ENCODE measurements around the gene CNOT3.
"Not testable (repeated sequence)": the region's sequence is repeated elsewhere in the genome, so short reads cannot be mapped to it uniquely, and the experiment has no call there.

The CNOT3 gene
- 6.0 to 29.8 (median 12.7) reads per million in 17 experiments for total RNA-seq

GRCh38 chr19:54137699-54138488 lies at the start of gene CNOT3:
Gene CNOT3 (plus strand): TSS chr19:54137762. CDS start chr19:54142979, 5,217 bp downstream.
- peak in 1 of 4 experiments; percentile 18 for DNase-seq

GRCh38 chr19:54094426-54095000 lies 43.0 kb upstream of the CNOT3 start:
- DNase-seq, result no peak

GRCh38 chr19:54095136-54095858 lies 42.3 kb upstream of the CNOT3 start:
- DNase-seq, result no peak

GRCh38 chr19:54095859-54096616 lies 41.5 kb upstream of the CNOT3 start:
- peak; percentile 31 to 71 (median 52) for DNase-seq

- DNase-seq, result peak; percentile 32 to 77 (median 56)
Measured at GRCh38 chr19:54096617-54097106, 40.9 kb upstream of the CNOT3 start.

GRCh38 chr19:54099190-54099902 lies 38.2 kb upstream of the CNOT3 start:
- DNase-seq, result peak; percentile 58 to 78 (median 72)

- not testable (repeated sequence) for DNase-seq
Measured at GRCh38 chr19:54099903-54100255, 37.7 kb upstream of the CNOT3 start.

- peak; percentile 84 to 93 (median 90) for DNase-seq
Measured at GRCh38 chr19:54100561-54100960, 37.0 kb upstream of the CNOT3 start, which contains the start of gene OSCAR. Gene OSCAR (minus strand): TSS chr19:54100803. CDS start chr19:54100792, 11 bp downstream.

GRCh38 chr19:54102421-54103169 lies 35.0 kb upstream of the CNOT3 start, which contains the start of gene NDUFA3:
Gene NDUFA3 (plus strand): TSS chr19:54102855. CDS start chr19:54102879, 24 bp downstream.
- peak; percentile 99 to 100 (median 100) for DNase-seq

GRCh38 chr19:54104998-54105715 lies 32.4 kb upstream of the CNOT3 start:
- peak in 2 of 4 experiments; percentile 15 to 26 for DNase-seq

- DNase-seq, result no peak
Measured at GRCh38 chr19:54105796-54106195, 31.8 kb upstream of the CNOT3 start.

- no peak for DNase-seq
Measured at GRCh38 chr19:54106716-54107115, 30.8 kb upstream of the CNOT3 start.

- DNase-seq, result no peak
Measured at GRCh38 chr19:54107876-54108490, 29.6 kb upstream of the CNOT3 start.

GRCh38 chr19:54108496-54108895 lies 29.1 kb upstream of the CNOT3 start:
- no peak for DNase-seq

GRCh38 chr19:54109651-54110050 lies 27.9 kb upstream of the CNOT3 start:
- DNase-seq, result no peak

- peak; percentile 73 to 87 (median 84) for DNase-seq
Measured at GRCh38 chr19:54114340-54115108, 23.0 kb upstream of the CNOT3 start.

- DNase-seq, result peak; percentile 98 to 99 (median 98)
Measured at GRCh38 chr19:54115109-54116063, 22.2 kb upstream of the CNOT3 start, which contains the start of the genes PRPF31 and TFPT. Gene PRPF31 (plus strand): TSS chr19:54115754. CDS start chr19:54118279, 2,525 bp downstream. Gene TFPT (minus strand): TSS chr19:54115657. CDS start chr19:54115269, 388 bp downstream.

Data from suppressor macrophage (primary cell).